HG03066 (cell line): ENCODE data around the gene JDP2.

Source experiments
- ATAC-seq: cut with Tn5 transposase; IDR thresholded peaks from one replicate; pipeline ENCODE4 v1.9.1; 2021; ENCODE audit warnings: low read depth; ENCODE audit not compliant: unreplicated experiment

JDP2 gene

DNA sequence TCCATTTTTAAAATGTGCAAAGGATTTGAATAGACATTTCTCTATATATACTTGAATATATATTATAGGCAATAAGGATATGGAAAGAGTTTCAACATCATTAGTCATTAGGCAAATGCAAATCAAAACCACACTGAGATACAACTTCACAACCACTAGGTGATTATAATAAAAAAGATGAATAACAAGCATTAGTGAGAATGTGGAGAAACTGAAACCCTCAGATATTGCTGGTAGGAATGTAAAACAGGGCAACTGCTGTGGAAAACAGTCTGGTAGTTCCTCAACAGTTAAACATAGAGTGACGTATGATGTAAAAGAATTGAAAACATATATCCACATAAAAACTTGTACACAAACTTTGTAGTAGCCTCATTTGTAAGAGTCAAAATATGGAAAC, 82.7 kb downstream of the JDP2 start:
- ATAC-seq = no peak

GRCh38 chr14:75511201-75511600, 83.4 kb downstream of the JDP2 start:
- no peak for ATAC-seq

DNA sequence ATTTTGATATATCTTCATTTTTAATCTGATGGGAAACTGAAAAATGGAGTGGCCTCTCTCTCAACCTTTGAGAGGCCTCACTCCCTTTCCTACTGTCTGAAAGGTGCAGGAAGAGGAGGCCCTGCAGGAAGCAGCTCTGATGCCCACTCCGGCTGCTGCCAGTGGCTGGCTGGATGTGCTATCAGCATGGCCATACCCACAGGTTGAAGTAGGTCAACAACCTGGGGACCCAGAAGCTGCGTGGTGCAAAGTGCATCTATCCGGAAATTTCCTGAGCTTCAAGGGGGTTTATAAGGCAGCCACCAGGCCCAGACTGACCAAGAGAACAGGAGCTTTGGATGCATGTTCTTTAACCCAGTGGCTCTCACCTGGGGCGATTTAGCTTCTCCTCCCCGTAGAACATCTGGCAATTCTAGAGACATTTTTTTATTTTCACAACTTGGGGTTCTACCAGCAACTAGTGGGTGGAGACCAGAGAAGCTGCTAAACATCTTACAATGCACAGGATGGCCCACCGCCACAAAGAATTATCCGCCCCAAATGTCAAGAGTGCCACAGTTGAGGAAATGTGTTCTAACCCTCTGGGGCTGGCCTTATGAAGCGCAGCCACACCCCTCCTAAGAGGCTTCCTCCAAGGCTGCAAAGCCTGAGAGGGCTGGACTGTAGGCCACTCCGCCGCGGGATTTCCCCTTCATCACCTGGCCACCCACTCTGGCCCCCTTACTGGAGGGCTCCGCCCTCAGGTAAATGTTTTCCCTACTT, 86.3 kb downstream of the JDP2 start:
- ATAC-seq = peak; percentile 31

DNA sequence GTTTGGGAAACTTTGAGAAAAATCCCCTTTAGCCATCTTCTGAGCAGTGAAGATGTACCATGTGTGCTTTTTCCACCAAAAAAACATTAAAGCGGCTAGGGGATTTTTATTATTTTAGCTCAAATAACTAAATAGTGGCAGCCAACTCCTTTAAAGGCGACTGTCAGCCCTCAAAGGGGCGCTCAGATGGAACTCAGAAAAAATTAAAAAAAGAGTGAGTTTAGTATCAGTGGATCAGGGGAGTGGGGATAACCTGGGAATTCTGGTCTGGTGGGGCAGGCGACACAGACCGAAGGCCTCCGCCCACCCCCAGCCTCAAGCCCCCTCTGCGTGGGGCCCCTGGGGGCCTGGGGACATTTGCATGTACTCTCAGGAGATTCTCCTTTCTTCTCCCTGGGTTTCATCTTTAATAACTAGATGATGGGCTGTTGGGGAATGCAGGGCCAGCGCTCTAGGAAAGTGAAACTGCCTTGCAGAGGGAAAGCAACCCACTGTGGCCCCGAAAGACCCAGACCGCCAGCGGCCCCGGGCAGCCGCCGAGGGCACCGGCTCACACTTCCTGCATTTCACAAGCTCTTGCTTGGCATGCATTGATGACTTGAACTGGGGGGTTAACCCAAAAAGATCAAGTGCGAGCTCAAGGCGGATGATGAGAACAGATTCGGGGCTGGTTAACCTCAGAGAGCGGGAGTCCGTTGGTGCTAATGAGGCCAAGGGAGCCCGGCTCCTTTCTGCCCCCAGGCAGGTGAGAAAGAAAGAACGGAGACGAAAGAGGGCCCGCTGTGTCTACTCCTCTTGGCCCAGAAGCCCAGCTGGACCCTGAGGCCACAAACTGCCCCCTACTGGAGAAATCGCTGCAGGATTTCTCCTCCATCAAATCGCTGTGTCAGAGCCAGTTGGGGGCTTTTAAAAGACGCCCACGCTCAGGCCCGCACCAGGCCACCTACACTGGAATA, 87.1 kb downstream of the JDP2 start:
- ATAC-seq = peak; percentile 46

DNA sequence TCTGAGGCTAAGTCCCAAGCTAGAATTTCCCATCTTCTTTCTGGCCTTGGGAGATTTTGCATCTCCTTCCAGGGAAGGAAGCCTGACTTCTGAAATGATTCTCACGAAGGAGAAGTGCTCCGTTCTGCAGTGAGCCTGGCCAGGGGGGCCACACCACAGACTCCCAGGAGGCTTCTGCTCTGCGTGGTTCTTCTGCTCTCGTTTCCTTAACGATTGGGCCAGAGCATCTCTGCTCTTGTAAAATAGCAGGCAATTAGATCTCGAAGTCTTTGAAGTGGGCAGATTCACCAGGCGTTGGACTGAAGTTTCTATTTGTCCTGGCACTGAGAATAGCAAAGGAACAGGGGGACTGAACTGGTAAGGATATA, 87.8 kb downstream of the JDP2 start:
- ATAC-seq = peak; percentile 49

DNA sequence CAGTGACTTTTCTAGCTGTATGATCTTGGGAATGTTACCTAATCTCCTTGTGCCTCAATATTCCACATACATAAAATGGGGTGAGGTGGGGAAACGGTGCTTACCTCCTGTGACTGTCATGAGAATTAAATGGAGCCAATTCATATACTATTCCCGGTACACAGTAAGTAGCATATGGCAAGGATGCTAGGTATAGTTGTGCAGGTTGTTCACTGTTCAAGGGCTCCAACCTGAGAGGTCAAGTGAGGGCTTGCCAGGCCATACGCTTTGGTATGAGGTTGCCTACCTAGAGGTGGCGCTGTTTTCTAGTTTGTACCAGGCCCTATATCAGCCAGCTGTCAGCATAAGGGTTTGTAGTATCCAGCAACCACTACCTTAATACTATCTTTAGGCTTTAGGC, 90.8 kb downstream of the JDP2 start:
- ATAC-seq = no peak

DNA sequence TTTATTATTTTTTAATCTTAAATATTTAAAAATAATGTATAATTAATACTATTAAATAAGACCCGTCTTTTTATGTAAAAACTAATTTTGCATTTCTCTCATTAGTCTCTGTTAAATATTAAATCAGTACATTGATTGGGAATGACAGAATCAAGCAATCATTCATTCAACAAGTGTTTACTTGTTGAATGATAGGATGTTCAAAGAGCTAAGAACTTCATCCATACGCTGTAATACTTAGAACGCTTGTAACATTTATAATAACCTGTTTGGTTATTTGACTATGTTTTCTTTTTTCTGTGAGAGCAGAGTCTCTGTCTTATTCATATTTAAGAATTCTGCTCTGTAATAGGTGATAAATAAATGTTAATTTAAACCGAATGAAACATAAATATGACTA, 91.6 kb downstream of the JDP2 start:
- no peak for ATAC-seq

DNA sequence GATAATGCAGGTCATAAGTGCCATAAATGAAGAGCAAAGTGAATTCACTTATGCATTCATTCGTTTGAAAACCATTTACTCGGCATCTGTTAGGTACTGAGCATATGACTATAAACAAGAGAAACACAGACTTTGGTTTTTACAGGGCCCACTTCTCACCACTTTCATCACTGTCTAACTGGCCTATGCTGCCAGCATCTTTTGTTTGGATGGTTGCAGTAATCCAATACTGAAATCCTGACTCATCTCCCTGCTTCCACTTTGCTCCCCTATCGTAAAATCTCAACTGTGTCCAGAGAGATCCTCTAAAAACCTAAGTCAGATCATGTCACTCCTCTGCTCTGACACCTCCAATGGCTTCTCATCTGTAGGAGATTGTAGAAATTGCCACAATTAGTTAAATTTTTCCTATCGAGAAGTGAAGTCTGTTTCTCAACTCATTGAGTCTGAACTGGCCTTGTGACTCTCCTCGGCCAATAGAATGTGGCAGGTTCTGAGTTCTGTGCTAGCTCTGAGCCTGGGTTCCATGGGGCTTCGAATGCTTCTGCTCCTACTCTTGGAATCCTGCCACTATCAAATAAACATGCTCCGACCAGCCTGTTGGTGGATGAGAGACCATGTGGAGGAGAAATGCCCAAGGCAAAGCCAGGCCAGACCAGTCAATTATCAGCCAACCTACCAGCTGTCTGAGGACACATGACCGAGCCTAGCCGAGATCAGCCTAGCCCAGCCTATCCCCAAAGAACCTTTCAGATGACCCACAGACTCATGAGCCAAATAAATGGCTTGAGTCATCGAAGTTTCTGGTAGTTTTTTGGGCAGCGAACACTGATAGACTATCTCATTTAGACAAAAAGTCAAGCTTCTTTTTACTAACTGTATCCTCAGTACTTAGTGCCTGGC, 92.3 kb downstream of the JDP2 start:
- ATAC-seq = no peak

DNA sequence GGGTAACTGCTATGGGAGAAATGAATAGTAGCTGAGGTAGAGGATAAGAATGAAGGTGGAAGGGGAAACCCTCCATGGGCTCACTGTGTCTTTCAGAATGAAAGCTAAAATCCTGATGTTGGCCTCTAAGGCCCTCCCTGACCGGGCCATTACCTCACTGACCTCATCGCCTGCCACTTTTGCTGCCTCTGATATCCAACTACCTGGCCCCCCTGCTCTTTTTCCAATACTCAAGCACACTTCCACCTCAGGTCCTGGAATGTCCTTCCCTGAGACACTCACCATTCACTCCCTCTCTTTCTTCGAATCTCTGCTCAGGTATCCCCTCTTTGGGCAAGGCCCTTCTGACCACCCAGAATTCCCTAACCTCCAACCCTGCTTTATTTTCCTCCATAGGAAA, 93.0 kb downstream of the JDP2 start:
- no peak for ATAC-seq

DNA sequence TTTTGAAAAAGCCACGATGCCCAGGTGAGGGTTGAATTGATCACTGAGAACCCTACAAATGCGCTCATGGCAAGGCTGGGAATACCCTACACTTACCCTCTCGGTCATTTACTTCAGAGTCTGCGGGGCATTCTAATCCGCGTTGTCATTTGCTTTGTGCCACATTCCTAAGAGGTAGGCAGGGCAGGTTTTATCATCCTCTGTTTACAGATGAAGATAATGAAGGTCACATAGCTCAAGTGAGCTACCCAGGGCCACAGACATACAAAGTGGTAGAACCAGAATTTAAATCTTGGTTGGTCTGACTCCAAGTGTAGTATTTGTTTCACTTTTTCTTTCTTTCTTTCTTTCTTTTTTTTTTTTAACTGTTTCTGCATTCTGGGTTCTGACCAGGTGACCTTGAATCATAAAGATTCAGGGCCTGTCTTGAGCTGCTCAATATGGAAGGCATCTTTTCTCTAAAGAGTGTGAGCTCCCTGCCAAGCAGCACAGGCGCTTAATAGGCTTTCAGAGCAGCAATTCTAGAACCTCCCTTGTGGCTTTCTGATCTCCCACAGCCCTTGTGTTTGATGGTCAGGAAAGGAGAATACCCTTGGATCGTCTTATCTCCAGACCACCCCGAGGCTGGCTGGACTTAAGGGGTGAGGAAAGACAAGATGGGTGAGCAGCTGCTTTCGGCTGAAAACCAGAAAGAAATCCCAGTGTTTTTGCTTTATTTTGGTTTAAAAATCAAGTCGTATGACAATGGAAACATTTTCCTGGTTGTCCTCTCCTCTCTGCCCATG, 93.8 kb downstream of the JDP2 start:
- peak; percentile 26 for ATAC-seq

GRCh38 chr14:75522224-75522982, 94.6 kb downstream of the JDP2 start, which contains the start of gene BATF:
Gene BATF, plus strand, starts transcription at chr14:75522469. Its CDS starts 214 bp downstream, at chr14:75522683.
- ATAC-seq = peak; percentile 68

- no peak for ATAC-seq
Observed at GRCh38 chr14:75522983-75523318, 95.1 kb downstream of the JDP2 start.
